Left kidney (tissue), 2 donors: Measurements from ENCODE around the gene TTC13. TPM values are rescaled to one million over a fixed set of nuclear protein-coding genes. Genes with fewer than 3 reads are reported as not detected.

Experiments
- DNase-seq: peaks from one replicate; pipeline ENCODE4 v3.0.0-alpha.2; 2013
- polyA plus RNA-seq: library from polyadenylated mRNA; unstranded; fragments of 120-200 nt; gene quantifications from one replicate; pipeline ENCODE4 v1.2.1, GENCODE V29; 2013; ENCODE audit not compliant: insufficient read length

TTC13 gene
- polyA plus RNA-seq, 1 donor = 29.1 TPM

DNA sequence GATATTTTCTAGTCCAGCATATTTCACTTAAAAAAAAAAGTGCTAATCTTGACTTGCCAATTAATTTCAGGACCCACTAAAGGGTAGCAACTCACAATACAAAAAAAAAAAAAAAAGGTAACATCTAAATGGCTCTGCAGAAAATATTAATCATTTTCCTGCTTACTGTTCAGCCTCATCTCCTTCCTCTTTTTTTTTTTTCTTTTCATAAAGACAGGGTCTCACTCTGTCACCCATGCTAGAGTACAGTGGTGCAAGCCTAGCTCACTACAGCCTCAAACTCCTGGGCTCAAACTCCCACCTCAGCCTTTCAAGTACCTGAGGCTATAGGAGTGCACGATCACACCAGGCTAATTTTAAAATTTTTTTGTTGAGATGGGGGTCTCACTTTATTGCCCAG, 30.4 kb downstream of the TTC13 start:
- no peak for DNase-seq

DNA sequence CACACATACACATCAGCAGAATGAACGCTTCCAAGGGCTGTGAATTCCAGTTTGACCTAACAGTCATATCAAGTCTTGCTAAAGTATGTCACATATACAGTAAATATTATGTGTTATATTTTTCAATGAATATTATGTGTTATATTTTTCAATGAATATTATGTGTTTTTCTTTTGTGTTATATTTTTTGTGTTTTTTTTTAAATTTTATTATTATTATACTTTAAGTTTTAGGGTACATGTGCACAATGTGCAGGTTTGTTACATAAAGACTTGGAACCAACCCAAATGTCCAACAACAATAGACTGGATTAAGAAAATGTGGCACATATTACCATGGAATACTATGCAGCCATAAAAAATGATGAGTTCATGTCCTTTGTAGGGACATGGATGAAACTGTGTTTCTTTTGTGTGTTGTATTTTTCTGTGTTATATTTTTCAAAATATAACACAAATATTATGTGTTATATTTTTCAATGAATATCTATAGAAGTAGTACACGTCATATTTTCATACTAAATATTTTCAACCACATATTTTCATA, 35.5 kb downstream of the TTC13 start:
- no peak for DNase-seq

DNA sequence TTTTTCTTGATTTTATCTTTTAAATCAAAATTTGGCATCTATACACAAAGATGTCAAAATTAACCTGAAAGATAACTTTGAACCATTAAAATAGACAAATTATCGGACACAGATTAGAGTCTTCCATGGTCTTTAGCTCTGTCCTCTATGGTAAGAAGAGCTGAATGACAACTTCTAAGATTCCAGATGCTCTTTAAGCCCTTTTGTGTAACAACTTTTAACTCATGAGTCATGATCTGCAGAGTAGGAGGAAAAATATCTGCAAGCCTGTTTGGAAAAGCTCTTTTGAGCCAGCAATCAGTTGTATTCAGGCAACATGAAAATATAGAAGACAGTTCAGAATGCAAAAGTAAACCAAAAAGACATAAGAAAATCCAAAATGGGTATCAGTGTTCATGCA, 37.8 kb downstream of the TTC13 start:
- no peak for DNase-seq

DNA sequence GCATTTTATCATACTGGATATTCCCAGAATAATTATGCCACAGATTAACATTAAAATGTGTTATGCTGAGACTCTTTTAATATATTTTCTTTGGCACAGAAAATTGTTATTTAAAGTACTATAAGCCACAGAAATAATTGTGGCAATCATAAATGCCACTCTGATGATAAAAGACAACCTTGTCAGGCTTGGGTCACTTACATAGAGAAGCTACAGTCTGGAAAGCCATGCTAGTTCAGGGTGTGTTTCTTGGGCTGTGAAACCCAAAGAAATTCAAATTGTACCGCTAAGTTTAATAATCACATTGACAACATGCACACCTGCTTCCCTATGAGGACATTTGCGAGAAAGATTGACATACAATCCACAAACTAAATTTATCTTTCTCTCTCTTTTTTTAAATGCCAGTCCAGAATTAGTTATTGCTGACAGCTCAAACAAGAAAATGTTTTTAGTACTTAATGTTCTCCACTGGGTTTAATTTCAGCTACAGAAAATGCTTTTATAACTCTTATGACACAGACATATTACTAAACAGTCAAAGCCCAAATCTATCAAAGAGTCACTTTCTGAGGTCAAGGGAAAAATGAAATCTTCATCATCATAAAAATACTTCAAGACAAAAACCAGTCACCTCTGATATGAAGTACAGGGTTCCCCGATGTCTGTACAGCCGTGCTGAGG, 38.7 kb downstream of the TTC13 start:
- no peak for DNase-seq

DNA sequence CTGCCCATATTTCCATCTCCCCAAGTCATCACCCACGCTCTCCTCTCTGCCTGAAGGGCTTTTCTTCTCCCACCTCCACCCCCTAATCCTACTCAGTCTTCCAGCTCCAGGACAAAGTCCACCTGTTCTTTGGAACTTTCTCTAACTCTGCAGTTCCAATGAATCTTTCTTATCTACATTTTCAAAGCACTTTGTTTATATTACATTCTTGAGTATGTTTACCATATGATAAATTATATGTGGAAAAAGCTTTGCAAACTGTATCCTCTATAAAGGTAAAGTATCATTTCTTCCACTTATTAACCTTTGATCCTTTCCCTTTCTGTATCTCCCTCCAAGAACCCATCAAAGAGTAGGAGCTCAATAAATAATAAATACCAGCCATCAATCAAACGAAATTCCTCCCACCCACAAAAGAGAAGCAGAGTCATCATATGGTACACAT, 39.7 kb downstream of the TTC13 start:
- peak; percentile 5 for DNase-seq

DNA sequence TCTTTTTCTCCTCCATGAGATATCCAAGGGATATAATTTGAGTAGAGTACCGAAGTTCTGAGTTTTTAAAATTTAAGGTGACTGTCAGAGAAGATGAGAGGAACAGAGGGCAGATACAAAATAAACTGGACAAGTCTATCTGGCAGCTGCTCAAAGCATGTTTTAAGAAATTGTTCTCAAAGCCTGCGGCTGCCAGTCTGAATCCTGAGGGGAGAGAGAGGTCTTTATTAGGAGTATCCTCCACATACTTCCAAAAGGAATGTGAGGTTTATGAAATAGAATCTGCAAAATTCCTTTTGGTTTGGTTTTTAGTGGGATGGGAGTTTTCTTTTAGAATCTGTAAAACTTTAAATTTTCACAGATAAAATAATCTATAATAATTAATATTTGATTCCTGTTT, 41.3 kb downstream of the TTC13 start:
- no peak for DNase-seq

DNA sequence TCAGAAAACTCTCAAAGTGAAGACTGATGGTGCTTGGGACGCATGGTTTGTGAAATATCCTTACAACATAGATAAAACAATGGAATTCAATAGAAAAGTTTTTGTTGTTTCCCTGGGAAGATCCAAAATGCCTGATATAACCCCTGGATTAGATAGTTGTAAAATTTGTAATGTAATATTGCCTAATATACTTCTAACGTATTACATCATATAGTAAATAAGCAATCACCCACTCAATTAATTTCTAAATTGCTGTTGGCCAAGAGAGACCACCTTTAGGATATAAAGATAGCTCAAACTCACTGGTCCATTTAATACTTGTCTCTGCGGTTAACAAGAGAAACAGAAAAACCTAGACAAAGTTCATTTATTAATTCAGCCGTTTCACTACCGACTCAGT, 42.2 kb downstream of the TTC13 start:
- DNase-seq = no peak

DNA sequence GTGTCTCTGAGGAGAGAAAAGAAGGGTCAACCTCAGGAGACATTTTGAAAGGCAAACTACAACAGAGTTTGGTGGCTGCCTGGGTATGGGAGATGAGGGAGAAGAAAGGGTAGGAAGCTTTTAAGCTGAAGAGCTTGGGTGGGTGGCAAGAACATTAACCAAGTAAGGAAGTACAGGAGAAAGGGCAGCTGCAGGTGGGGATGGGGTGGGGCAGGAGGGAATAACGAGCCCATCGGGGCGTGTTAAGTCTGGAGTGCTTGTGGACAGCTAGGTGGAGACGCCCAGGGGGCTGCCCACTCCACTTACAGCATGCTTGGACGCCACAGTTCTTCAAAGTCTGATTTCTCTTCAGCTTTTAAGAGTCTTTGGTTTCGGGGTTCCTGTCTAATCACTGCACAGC, 42.8 kb downstream of the TTC13 start:
- DNase-seq = no peak

DNA sequence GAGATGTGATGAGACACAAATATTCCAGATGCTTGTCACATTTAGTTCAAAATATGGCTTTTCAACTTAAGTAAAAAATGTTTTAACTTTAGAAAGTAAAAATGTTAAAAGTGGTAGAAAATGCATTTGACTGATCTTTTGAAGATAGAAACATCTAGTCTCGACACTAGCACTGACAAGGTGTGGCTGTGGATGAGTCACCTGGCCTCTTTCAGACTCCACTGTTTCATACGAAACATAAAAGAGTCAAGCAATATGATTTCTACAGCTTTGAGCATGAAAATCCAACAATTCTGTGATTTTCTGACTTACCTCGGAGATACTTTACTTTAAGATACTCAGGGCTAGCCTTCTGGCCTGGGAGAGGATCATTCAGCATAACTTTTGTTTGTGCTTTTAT, 47.7 kb downstream of the TTC13 start:
- no peak for DNase-seq

DNA sequence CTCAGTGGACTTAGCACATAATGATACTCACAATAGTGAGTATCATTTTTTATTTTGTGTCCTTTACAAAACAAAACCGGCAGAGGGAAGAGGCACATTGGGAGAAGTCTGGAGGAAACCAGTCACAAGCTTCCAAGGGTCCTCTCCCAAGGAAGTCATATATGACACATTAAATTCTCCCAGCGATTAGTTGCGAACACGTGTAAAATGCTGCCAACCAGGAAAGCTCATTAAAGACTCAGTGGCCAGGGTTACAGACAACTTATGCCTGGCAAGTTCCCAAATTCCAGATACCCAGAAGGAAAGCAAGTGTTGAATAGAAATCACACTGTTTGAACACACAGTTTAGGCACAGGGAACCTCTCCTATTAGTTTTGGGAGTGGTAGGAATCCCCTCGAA, 52.5 kb downstream of the TTC13 start:
- no peak for DNase-seq

DNA sequence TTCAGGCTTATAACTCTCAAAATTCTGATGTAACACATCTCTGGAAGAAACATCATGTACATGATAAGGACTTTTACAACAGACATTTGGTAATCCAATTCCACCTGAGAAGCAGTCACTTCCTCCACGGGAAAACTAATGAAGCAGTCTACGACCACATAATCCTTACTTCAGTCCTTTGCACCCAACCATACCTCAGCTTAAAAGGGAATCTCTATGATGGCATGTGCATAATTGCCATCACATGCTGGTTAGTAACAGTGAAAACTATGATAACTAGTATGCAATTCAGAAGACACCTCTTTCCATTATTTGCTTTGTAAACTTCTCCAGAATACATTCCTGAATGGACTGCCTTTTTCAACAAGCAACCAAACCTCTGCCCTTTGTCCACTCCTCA, 53.1 kb downstream of the TTC13 start:
- DNase-seq = no peak

DNA sequence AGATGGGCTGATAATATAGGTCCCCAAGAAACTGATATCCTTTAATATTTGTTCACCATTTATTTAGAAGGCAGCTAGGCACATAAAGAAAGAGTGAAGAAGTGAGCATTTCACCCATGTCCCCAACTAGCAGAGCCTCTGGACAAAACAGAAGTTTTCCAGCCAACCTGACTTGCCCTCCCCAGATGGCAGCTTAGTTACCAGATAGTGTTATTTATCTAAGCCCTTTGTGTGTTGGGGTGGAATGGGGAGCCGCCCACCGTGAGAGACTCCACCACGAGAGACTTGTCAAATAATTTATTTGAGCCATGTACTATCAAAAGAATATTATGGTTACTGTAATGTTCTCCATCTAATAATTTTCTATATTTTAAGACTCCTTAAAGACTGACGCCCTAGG, 55.5 kb downstream of the TTC13 start:
- no peak for DNase-seq

DNA sequence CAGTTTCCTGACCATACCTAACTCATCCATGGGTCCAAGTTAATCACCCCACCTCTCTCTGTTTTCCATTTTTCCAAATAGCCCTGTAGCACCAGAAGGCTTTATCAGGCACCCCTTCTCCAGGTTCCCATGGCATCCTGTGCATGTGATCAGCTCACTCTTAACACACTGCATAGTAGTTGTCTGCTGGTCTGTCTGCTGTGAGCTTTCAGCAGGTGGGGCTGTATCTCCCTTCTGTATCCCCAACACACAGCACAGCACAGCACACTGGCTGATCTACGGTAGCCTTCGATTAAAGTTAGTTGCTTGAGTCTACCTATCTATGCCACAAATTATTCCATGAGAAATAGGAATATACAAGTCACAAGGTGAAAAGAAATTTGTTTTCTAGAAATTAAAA, 56.0 kb downstream of the TTC13 start:
- DNase-seq = no peak

DNA sequence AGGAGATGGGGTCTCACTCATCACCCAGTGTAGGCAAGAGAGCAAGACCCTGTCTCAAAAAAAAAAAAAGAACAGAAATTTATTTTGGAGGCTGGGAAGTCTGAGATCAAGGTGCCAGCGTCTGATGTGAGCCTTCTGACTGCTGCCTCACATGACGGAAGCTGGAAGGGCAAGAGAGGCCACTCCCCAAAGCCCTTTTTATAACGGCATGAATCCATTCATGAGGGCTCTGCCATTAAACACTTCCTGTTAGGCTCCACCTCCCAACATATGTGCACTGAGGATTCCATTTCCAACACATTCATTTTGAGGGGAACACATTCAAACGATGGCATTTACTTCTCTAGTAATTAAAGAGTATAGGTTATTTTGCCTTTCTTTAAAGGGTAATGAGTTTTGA, 59.5 kb downstream of the TTC13 start:
- no peak for DNase-seq

DNA sequence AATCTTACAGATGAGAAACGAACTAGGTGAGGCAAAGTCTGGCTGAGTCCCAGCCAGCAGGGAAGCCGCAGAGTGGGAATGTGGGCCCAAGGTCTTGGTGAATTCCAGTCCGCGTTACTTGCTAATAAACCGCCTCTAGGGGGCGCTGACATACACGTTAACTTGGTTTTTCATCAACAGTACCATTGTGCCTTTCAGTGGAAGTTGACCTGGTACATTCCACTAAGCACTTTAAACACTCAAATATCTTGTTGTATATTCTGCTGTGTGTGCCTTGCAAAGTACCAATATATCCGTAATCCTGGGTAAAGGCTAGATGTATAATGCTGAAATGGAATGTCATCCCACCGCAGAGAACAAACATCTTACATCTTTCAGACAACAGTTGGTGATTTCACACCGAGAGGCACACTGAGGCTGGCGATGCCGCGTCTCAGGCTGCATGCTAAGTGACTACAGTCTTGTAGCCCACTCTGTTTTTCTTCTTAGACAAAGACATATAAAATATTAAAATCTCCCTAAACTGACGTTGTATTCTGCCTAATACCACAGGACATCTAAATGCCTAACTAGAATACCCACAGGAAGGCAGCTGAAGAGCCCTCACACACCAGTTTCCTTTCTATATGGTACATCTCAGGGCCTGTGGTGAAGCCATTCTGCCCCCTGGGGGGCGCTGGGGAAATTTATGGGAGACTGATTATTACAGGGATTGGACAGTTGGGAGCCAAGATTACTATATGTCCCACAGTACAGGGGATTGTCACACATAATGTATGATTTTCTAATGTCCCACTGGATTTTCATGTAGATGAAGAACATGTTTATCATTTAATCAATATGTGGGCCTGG, 61.2 kb downstream of the TTC13 start:
- peak; percentile 73 for DNase-seq

DNA sequence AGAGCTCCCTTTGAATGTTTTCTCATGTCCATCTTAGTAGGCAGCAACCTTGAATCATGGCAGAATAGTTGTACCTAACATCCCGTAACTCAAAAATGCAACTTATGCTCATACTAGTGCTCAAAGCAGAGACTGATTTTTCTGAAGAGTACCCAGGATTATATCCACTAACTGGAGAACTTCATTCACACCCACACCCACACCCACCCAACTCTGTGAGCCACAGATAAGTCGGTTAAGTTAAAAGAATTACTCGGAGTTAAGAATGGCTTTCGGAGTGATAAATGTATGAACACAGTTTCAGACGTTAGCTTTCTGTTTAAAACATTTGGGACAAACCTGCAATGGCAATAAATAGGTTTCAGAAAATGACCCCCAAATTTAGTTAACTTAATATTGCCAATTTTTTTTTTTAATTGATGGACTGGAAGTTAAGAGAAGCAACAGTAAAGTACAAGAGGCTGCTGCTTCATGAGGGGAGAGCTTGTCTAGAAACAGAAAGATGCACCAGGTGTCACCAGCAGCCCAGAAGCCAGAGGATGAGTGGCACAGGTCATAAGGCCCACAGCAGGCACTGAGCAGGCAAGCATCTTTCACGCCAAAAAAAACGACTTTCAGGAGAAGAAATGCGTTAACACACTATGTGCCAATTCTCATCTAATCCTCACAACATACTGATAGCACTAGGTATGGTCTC, 61.9 kb downstream of the TTC13 start:
- no peak for DNase-seq

DNA sequence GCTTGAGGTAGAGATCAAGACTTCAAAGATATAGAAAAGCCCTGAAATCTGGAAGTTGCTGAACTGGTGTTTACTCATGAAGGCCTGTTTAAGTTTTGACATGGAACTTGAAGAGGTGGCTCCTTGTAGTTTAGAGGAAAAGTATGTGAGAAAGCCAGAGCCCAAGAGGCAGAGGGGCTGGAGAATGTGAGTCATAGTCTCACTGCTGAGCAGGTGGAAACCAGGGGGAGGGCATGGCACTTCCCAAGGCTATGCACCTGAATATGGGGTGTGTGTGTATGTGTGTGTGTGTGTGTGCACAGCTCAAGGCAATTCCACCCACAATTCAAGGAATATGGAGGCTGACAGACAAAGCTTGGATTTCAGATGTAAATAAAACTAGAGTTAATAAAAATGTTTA, 63.6 kb downstream of the TTC13 start:
- DNase-seq = no peak

DNA sequence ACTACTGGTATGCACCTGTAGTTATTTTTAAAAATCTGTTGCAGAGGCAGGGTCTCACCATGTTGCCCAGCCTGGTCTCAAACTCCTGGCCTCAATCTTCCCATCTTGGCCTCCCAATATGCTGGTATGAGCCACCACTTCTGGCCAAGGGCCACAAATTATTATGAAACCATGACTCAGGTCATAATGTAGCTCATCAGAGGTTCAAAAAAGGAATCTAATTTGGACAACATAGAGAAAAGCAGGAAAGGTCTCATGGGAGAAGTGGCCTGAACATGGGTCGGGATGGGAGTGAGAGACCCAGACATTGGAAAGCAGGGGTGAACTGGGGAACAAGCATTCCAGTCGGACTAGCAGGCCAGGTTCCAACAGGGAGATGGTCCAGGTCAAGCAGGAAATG, 65.2 kb downstream of the TTC13 start:
- DNase-seq = no peak

DNA sequence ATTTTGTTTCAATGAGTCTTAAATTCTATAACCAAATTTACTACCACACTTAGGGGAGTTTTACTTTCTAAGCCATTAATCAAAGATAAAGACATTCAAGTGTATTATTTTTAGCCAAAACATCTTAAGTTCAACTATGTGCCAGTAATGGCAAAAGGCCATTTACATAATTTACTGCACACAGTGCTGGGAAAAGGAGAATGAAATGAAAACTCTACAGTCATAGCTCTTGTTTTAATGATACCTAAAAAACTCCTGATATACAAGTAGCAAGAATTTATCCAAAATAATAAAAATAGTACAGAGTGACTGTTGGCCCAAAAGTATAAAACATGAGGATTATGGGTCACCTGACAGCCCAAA, 67.9 kb downstream of the TTC13 start:
- peak; percentile 37 for DNase-seq

DNA sequence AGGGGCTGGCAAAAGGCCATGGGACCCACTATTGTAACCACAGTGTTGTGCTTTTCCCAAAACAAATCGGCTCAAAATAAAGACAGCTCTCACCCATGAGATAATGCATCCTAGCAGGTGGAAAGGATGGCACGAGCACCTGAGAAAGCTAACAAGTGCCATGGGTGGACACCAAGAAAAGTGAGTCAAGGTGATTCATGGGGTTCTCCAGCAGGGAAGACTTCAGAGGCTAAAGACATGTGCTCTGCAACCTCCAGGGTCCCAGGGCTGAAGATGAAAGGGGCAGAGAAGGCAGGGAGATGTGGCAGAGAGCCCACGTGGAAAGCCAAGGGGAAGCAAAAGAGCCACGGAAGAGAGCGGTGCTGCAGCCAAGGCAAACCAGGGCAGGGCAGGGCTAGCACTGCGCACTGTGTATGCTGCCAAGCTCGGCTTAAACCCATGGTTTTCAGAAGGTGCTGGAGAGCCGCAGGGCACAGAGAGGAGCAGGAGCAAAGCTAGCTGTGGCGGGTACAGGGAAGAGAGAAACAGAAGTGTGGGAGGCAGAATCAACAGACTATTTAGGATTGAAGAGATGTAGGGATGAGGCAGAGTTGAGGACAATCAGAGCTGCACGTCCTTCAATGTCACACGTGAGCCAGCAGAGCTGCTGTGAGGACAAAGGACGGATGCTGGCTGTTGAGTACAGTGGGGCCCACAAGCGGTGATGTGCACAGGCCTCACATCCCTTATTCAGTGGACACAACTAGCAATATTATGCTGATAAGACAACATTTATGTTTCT, 68.5 kb downstream of the TTC13 start:
- no peak for DNase-seq

DNA sequence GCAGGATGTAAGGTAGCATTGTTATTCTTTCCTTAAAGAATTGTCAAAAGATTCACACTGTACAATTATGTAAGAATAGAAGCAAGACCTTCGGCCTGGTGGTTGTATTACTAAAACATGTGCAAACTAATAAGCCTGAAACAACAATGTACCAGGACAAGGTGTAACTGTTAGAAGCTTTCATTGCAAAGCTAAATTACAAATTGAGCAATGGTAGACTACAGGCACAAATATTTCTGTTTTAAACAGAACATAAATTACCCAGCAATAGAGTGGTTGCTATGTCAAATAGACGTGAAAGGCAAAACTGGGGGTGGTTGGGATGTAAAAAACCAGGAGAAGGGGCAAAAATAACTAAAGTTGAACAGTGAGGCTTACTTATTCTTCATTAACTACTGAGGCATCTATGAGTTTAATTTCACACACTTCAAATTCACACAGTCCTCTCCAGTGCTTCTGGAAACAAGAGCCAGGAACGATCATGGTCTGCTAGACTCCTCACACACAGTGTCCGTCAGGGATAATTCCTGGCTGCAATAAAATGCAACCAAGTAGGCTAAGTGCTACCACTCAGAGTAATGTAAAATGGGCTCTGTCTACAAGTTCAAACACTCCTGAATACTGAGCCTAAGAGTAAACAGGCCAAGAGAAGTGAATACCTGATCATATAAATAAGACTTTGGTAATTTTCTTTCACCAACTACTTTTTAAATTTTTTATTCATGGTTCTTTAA, 71.0 kb downstream of the TTC13 start:
- DNase-seq = no peak
